HepG2 (cell line): ENCODE data around the gene KERA. TPM values are rescaled to one million over a fixed set of nuclear protein-coding genes. Genes with fewer than 3 reads are reported as not detected.

Experiments used
- ATAC-seq: fragments of 200-7000 bp; cut with Tn5 transposase; 3 replicates; pipeline ENCODE4 v1.9.1; 2020; ENCODE audit warnings: mild to moderate bottlenecking, moderate library complexity
- BruUV-seq: library from RNA; stranded (reverse); fragments of 400-500 nt; replicated peaks from 2 replicates; lab custom pipeline; 2021; lab: Mats Ljungman, UMichigan
- CTCF ChIA-PET: fragments of 300-600 bp; formaldehyde crosslinking; extraction: SDS; loops from one replicate; lab custom pipeline; 2021; ENCODE audit warnings: low total read pairs, inconsistent platforms, low intra/inter-chr PET ratio; lab: Yijun Ruan, JAX
- POLR2A ChIA-PET: fragments of 350-600 bp; sonication (Branson Sonifier 250); formaldehyde crosslinking; loops from one replicate; lab custom pipeline; 2020; ENCODE audit warnings: antibody characterized with exemption, inconsistent platforms; lab: Yijun Ruan, JAX
- DNase-seq: peaks from one replicate; pipeline ENCODE4 v3.0.0-alpha.2; 2015; ENCODE audit warnings: low spot score
- FAIRE-seq: peaks from 3 replicates; lab custom pipeline; 2011; peaks lifted over from hg19 to GRCh38; lab: Jason Lieb, UNC
- H2AFZ ChIP-seq: one replicate; pipeline ENCODE4 v1.6.1; 2011; ENCODE audit warnings: low read length, inconsistent platforms
- H3K27ac ChIP-seq: fragments of 300-600 bp; 3 replicates; pipeline ENCODE4 v1.8.0; 2011; ENCODE audit warnings: mixed run types, mild to moderate bottlenecking, mixed read lengths, low read length, inconsistent platforms; ENCODE audit not compliant: insufficient read depth; ENCODE audit errors: extremely low read length
- H3K27me3 ChIP-seq, 2 experiments: fragments of 200-600 bp in 1 of 2; 2 replicates in 1 of 2; 3 replicates in 1 of 2; pipeline versions ENCODE4 v1.6.0 to v1.8.0; 2011; ENCODE audit warnings: low read length in 2 of 2, mild to moderate bottlenecking in 2 of 2, moderate library complexity in 2 of 2, inconsistent platforms in 1 of 2; ENCODE audit not compliant: insufficient read depth in 2 of 2, control insufficient read depth in 1 of 2
- H3K36me3 ChIP-seq, 2 experiments: fragments of 200-600 bp in 1 of 2; replicated peaks in 1 of 2; 2 replicates in 1 of 2; 3 replicates in 1 of 2; pipeline versions ENCODE4 v1.5.1 to v1.8.0; 2011; ENCODE audit warnings: low read length in 2 of 2, inconsistent platforms in 1 of 2; ENCODE audit not compliant: insufficient read depth in 2 of 2, control insufficient read depth in 1 of 2
- H3K4me1 ChIP-seq: 2 replicates; pipeline ENCODE4 v1.5.1; 2012; ENCODE audit warnings: low read length, inconsistent platforms; ENCODE audit not compliant: insufficient read depth
- H3K4me2 ChIP-seq: 2 replicates; pipeline ENCODE4 v1.6.0; 2011; ENCODE audit warnings: low read depth, low read length, inconsistent platforms
- H3K4me3 ChIP-seq, 3 experiments: fragments of 200-600 bp in 1 of 3; sonication (generic), shearing (Covaris generic) in 1 of 3; replicated peaks in 1 of 3; 2 replicates each; pipeline ENCODE4 v1.5.1; 2011 to 2016; ENCODE audit warnings: low read length in 3 of 3, inconsistent platforms in 2 of 3, low read depth in 2 of 3, mild to moderate bottlenecking in 2 of 3, control low read depth in 1 of 3, mixed read lengths in 1 of 3; ENCODE audit not compliant: insufficient read depth in 1 of 3
- H3K79me2 ChIP-seq: one replicate; pipeline ENCODE4 v1.6.1; 2011; ENCODE audit warnings: low read length, inconsistent platforms; ENCODE audit not compliant: insufficient read depth
- H3K9ac ChIP-seq: 2 replicates; pipeline ENCODE4 v1.6.0; 2011; ENCODE audit warnings: mild to moderate bottlenecking, low read depth, low read length, inconsistent platforms; ENCODE audit not compliant: insufficient read depth
- H3K9me3 ChIP-seq: 2 replicates; pipeline ENCODE4 v1.5.1; 2012; ENCODE audit warnings: mild to moderate bottlenecking, low read length
- H4K20me1 ChIP-seq: 2 replicates; pipeline ENCODE4 v1.6.0; 2011; ENCODE audit warnings: inconsistent platforms, mild to moderate bottlenecking, low read length, moderate library complexity; ENCODE audit not compliant: insufficient read depth
- ARID4A ChIP-seq: sonication (generic); formaldehyde crosslinking; IDR thresholded peaks from 2 replicates; pipeline ENCODE4 v1.5.0; 2020; ENCODE audit warnings: mild to moderate bottlenecking, missing genetic modification reagents, borderline replicate concordance
- CENPBD1 ChIP-seq: sonication (generic); formaldehyde crosslinking; IDR thresholded peaks from 2 replicates; pipeline ENCODE4 v1.8.0; 2022; ENCODE audit warnings: missing genetic modification reagents, low read depth, mild to moderate bottlenecking, borderline replicate concordance
- E2F5 ChIP-seq: sonication (generic); formaldehyde crosslinking; conservative IDR thresholded peaks from 2 replicates; pipeline ENCODE4 v1.4.0; 2020; ENCODE audit warnings: missing genetic modification reagents
- ESRRA ChIP-seq: sonication (generic); formaldehyde crosslinking; IDR thresholded peaks from 2 replicates; pipeline ENCODE4 v1.5.1; 2020; ENCODE audit warnings: mild to moderate bottlenecking, low read depth, missing genetic modification reagents
- FOXO1 ChIP-seq: sonication (generic); formaldehyde crosslinking; IDR thresholded peaks from 2 replicates; pipeline ENCODE4 v1.4.0; 2020; ENCODE audit warnings: missing genetic modification reagents
- KDM6A ChIP-seq: IDR thresholded peaks from 2 replicates; pipeline ENCODE4 v1.6.1; 2016; ENCODE audit warnings: low read depth
- KLF6 ChIP-seq: IDR thresholded peaks from 2 replicates; pipeline ENCODE4 v1.8.0; 2016; ENCODE audit warnings: missing biosample characterization, missing genetic modification reagents
- KMT2B ChIP-seq: IDR thresholded peaks from 2 replicates; pipeline ENCODE4 v1.6.1; 2016; ENCODE audit warnings: missing genetic modification reagents, missing compliant biosample characterization
- PTBP1 ChIP-seq: fragments of 200-400 bp; formaldehyde crosslinking; IDR thresholded peaks from 2 replicates; pipeline ENCODE4 v1.6.1; 2018; ENCODE audit warnings: low read length, low read depth; ENCODE audit not compliant: poor library complexity, severe bottlenecking
- SRSF4 ChIP-seq: fragments of 200-400 bp; formaldehyde crosslinking; IDR thresholded peaks from one replicate; pipeline ENCODE4 v1.6.1; 2018; ENCODE audit warnings: mild to moderate bottlenecking, low read depth, low read length, moderate library complexity; ENCODE audit not compliant: poor library complexity, severe bottlenecking
- SYNCRIP ChIP-seq: fragments of 200-400 bp; formaldehyde crosslinking; IDR thresholded peaks from 2 replicates; pipeline ENCODE4 v1.6.1; 2018; ENCODE audit warnings: mild to moderate bottlenecking, low read depth, low read length; ENCODE audit not compliant: insufficient read depth
- TFDP1 ChIP-seq: IDR thresholded peaks from 2 replicates; pipeline ENCODE4 v1.6.1; 2016; ENCODE audit warnings: missing compliant biosample characterization, missing genetic modification reagents, borderline replicate concordance
- ZNF256 ChIP-seq: sonication (generic); formaldehyde crosslinking; conservative IDR thresholded peaks from 2 replicates; pipeline ENCODE4 v1.4.0; 2020; ENCODE audit warnings: missing genetic modification reagents
- ZNF510 ChIP-seq: sonication (generic); formaldehyde crosslinking; IDR thresholded peaks from 2 replicates; pipeline ENCODE4 v1.4.0; 2020; ENCODE audit warnings: low read depth, mild to moderate bottlenecking, missing genetic modification reagents
- ZNF547 ChIP-seq: sonication (generic); formaldehyde crosslinking; IDR thresholded peaks from 2 replicates; pipeline ENCODE4 v1.5.1; 2020; ENCODE audit warnings: mild to moderate bottlenecking, missing genetic modification reagents
- ZNF652 ChIP-seq: IDR thresholded peaks from 2 replicates; pipeline ENCODE4 v1.6.1; 2016; ENCODE audit warnings: low read depth, borderline replicate concordance
- in situ Hi-C: cut with HindIII; loops from 2 replicates; pipeline ENCODE4 v1.10.0; 2017; ENCODE audit warnings: low pct_unique_long_range_greater_than_20kb; ENCODE audit not compliant: extremely low pct_ligation_motif_present
- intact Hi-C: fragments of 100-400 bp; cut with micrococcal nuclease; formaldehyde crosslinking; loops from one replicate; pipeline ENCODE4 v1.10.0; 2022; ENCODE audit not compliant: unreplicated experiment
- polyA plus RNA-seq, 8 experiments: library from polyadenylated mRNA; depleted of rRNA in 3 of 8; stranded (reverse) in 7 of 8; unstranded in 1 of 8; fragments of >200 nt; fragmentation: Illumina TruSeq in 4 of 8; extraction: Trizol in 4 of 8; gene quantifications; 2 replicates each; pipeline versions ENCODE4 v1.2.1 to v1.2.3, GENCODE V29; 2011 to 2016; ENCODE audit warnings: low read depth in 4 of 8, missing spikeins in 1 of 8, mixed read lengths in 1 of 8; ENCODE audit not compliant: insufficient read depth in 1 of 8
- total RNA-seq, 5 experiments: library from RNA; depleted of rRNA; stranded (reverse); fragments of >200 nt; fragmentation: Illumina TruSeq; extraction: Trizol; gene quantifications; 2 replicates each; pipeline ENCODE4 v1.2.3, GENCODE V29; 2016; ENCODE audit warnings: low read depth in 1 of 5

The KERA gene
- total and polyA plus RNA-seq, 2 of the 13 experiments (the other 11 are each of a cell fraction or from before 2014, with no cell fraction given), result not detected

GRCh38 chr12:91103624-91104023 lies 45.8 kb upstream of the KERA start (continued):
- TF ChIP-seq TFDP1 (CRISPR knock-in tag), result no peak

GRCh38 chr12:91103101-91103500 lies 45.3 kb upstream of the KERA start:
- in situ Hi-C loops, result loop anchor here (10.0 kb wide), 1 partner anchor 118 kb away; no protein-coding TSS in a partner anchor
- Histone ChIP-seq H3K27ac (no peak overlapping the region), H3K9ac (no peak overlapping the region), H3K27me3 (no peaks in the 10 kb centered on the region), H4K20me1 (no peaks in the 10 kb centered on the region), H3K36me3 (no peaks in the 10 kb centered on the region), H3K4me2 (no peak overlapping the region), H3K79me2 (no peaks in the 10 kb centered on the region), H3K4me3 (no peak overlapping the region), H2AFZ (no peak overlapping the region), H3K4me1 (no peaks in the 10 kb centered on the region), H3K9me3 (no peaks in the 10 kb centered on the region)
- no TSS peak for BruUV-seq
- ATAC-seq, result no peak
- CTCF ChIA-PET, result no interaction called here
- FAIRE-seq, result no peak
- POLR2A ChIA-PET, result no interaction called here
- no peak for DNase-seq
- intact Hi-C loops, result no loop called here
- no peak for TF ChIP-seq KLF6 (CRISPR knock-in tag)
- TF ChIP-seq ESRRA (CRISPR knock-in tag), result no peak
- TF ChIP-seq PTBP1, result no peak
- TF ChIP-seq ARID4A, result no peak
- TF ChIP-seq ZNF547 (CRISPR knock-in tag), result no peak
- TF ChIP-seq CENPBD1 (CRISPR knock-in tag), result no peak
- no peak for TF ChIP-seq FOXO1
- no peak for TF ChIP-seq KDM6A (CRISPR knock-in tag)
- no peak for TF ChIP-seq ZNF256 (CRISPR knock-in tag)
- no peak for TF ChIP-seq E2F5 (CRISPR knock-in tag)
- no peak for TF ChIP-seq ZNF652 (CRISPR knock-in tag)
- TF ChIP-seq SYNCRIP, result no peak
- no peak for TF ChIP-seq KMT2B (CRISPR knock-in tag)
- no peak for TF ChIP-seq ZNF510
- TF ChIP-seq SRSF4, result no peak
